Activated CD8-positive, alpha-beta memory T cell treated with anti-CD3 and anti-CD28 coated beads, Interleukin-2, amount 10 ng/mL, durations not matched to agents 7 days and 5 days (primary cell): Measurements from ENCODE around the gene RPA3. TPM values are rescaled to one million over a fixed set of nuclear protein-coding genes. Genes with fewer than 3 reads are reported as not detected.

Experiments used
- ATAC-seq: fragments of 150-1000 bp; cut with Tn5 transposase; one replicate; pipeline ENCODE4 v1.10.0; 2021; ENCODE audit warnings: moderate library complexity
- CTCF ChIA-PET: fragments of 350-600 bp; sonication (Branson Sonifier 250); formaldehyde crosslinking; loops from one replicate; lab custom pipeline; 2021; ENCODE audit warnings: antibody characterized with exemption; lab: Charles Lee
- DNase-seq: peaks from one replicate; pipeline ENCODE4 v3.0.0-alpha.2; 2020
- H3K27ac Mint-ChIP-seq: one replicate; pipeline ENCODE4 v1.8.0; 2021; ENCODE audit warnings: mild to moderate bottlenecking, mixed read lengths
- H3K27me3 Mint-ChIP-seq: one replicate; pipeline ENCODE4 v1.8.0; 2021; ENCODE audit warnings: mixed read lengths
- H3K36me3 Mint-ChIP-seq: one replicate; pipeline ENCODE4 v1.8.0; 2021; ENCODE audit warnings: mild to moderate bottlenecking, mixed read lengths
- H3K4me1 Mint-ChIP-seq: one replicate; pipeline ENCODE4 v1.8.0; 2021; ENCODE audit warnings: mixed read lengths
- H3K4me3 Mint-ChIP-seq: one replicate; pipeline ENCODE4 v1.8.0; 2021; ENCODE audit warnings: mild to moderate bottlenecking, moderate library complexity, mixed read lengths
- H3K9me3 Mint-ChIP-seq: one replicate; pipeline ENCODE4 v1.8.0; 2022; ENCODE audit warnings: low read depth, mixed read lengths
- total RNA-seq, 2 experiments: library from RNA; stranded (reverse); gene quantifications; one replicate each; pipeline ENCODE4 v1.2.3, GENCODE V29; 2021

The RPA3 gene
- total RNA-seq, 2 experiments from 2014 or later: 111 to 126 TPM

DNA sequence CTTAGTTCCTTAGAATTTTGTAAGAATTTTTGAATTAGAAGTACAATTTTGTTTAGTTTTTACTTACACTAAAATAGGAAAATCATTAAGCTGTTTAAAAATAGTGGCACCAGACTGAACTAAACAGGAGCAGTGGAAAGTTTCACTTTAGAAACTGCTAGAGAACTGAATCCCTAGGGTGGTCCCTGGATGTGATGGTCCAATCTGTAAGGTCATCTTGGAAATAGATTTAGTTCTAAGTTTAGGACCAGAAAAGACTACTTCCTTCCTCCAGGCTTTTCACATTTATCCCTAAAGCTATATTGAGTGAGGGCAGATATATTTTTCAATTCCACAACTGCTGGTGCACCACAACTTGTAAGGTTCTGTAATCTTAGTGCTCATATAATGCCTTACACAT, 19.0 kb downstream of the RPA3 start:
- Mint-ChIP-seq H3K4me1 (peaks cover 21% of the 10 kb centered on the region), H3K27me3 (no peaks in the 10 kb centered on the region), H3K9me3 (peaks cover 5% of the 10 kb centered on the region), H3K36me3 (peaks cover 16% of the 10 kb centered on the region), H3K27ac (no peak overlapping the region), H3K4me3 (no peak overlapping the region)
- CTCF ChIA-PET: no interaction called here
- ATAC-seq (no peak), DNase-seq (no peak)

DNA sequence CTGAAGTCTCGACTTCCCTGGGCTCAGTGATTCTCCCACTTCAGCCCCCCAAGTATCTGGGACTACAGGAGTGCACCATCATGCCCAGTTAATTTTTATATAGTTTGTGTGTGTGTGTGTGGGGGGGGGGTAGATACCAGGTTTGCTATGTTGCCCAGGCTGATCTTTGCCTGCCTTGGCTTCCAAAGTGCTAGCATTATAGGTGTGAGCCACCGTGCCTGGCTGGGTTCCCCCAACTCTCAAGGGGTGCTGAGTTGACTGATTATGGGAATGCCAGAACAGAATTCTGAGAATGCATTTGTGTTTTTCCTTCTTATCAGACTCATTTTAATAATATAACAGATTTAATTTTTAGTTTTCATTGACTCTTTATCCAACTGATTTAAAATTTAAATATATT, 19.5 kb downstream of the RPA3 start:
- CTCF ChIA-PET: interaction anchor here (0.6 to 1.1 kb wide), 2 partner anchors 310 to 491 kb away, joined by 3 read pairs; no protein-coding TSS in a partner anchor
- H3K27me3 Mint-ChIP-seq: no peaks in the 10 kb centered on the region
- no peak overlapping the region for H3K4me3 Mint-ChIP-seq
- H3K4me1 Mint-ChIP-seq: peaks cover 21% of the 10 kb centered on the region
- no peak for ATAC-seq
- DNase-seq: no peak
- H3K27ac Mint-ChIP-seq: no peak overlapping the region
- peaks cover 5% of the 10 kb centered on the region for H3K9me3 Mint-ChIP-seq
- H3K36me3 Mint-ChIP-seq: peaks cover 17% of the 10 kb centered on the region

DNA sequence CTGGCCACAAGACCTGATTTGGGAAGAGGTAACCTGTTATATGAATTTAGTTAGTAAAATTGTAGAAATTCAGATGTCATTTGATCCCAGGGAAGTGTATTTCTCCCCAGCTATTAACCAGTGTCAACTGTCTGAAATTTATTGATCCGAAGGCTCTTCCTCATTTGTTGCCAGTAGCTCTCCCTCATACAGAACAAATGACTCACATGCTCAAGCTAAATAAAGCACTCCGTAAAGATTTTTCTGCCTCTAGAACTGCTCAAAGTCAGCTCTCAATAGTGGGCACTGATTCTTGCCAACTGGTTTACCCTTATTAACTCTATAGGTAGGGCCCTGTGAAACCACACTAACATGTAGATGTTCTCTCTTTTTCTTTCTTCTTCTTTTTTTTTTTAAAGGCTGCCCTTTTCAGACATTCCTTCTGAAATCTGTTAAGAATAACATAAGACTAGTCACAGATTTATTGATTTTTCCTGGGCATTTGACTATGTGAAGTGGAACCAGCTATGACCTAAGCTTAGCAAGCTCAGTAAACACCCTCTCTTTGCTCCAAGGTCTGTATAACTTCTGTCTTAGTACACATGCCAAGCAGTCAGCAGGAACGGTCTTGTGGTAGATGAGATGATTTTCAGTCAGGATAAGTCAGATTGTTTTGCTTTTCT, 21.8 kb downstream of the RPA3 start:
- Mint-ChIP-seq H3K27me3 (no peaks in the 10 kb centered on the region), H3K4me1 (peaks cover 21% of the 10 kb centered on the region), H3K9me3 (peaks cover 5% of the 10 kb centered on the region), H3K4me3 (no peak overlapping the region), H3K36me3 (peaks cover 13% of the 10 kb centered on the region), H3K27ac (no peak overlapping the region)
- no peak for ATAC-seq
- CTCF ChIA-PET: interaction anchor here (1.3 kb wide), 1 partner anchor 15 kb away, joined by 5 read pairs; no protein-coding TSS in a partner anchor
- no peak for DNase-seq

DNA sequence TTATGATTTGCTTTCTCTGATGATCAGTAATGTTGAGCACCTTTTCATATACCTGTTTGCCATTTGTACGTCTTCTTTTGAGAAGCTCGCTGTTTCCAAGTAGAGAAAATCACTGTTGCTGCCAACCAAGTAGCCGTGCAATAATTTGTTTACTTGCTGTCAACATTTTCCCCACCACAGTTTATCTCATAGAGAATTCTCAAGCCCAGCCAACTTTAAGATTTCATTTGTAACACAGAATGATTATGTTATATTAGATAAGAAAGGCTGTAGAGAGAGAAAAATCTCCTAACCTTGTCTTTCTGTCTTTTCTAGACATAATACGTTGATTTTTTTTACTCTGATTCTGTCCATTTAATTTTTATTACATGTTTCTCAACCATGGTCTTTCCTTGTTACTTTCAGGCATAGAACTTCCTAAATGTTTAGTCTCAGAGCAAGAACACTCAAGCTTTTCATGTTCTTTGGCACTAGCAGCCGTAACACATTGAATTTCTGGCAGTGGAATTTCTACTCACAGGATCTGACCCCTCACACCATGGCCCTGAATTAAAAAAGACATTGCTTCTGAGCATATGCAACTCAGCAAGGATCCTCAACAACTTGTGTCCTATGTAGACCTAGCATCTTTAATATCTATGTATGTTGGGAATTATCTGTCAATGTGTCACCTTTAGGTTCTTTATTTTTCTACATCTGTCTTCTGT, 23.1 kb downstream of the RPA3 start:
- no peak for DNase-seq
- no peak overlapping the region for H3K27ac Mint-ChIP-seq
- peaks cover 13% of the 10 kb centered on the region for H3K36me3 Mint-ChIP-seq
- H3K9me3 Mint-ChIP-seq: peaks cover 5% of the 10 kb centered on the region
- ATAC-seq: no peak
- H3K4me3 Mint-ChIP-seq: no peak overlapping the region
- H3K4me1 Mint-ChIP-seq: peaks cover 21% of the 10 kb centered on the region
- CTCF ChIA-PET: no interaction called here
- no peaks in the 10 kb centered on the region for H3K27me3 Mint-ChIP-seq

DNA sequence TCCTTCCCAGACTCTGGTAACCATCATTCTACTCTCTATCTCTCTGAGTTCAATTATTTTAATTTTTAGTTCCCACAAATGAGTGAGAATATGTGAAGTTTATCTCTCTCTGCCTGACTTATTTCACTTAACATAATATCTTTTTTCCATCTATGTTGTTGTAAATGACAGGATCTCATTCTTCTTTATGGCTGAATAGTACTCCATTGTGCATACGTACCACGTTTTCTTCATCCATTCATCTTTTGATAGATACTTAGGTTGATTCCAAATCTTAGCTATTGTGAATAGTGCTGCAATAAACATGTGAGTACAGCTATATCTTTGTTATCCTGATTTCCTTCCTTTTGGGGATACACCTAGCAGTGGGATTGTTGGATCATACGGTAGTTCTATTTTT, 23.9 kb downstream of the RPA3 start:
- no peak overlapping the region for H3K4me3 Mint-ChIP-seq
- DNase-seq: no peak
- no peaks in the 10 kb centered on the region for H3K27me3 Mint-ChIP-seq
- CTCF ChIA-PET: no interaction called here
- peaks cover 5% of the 10 kb centered on the region for H3K9me3 Mint-ChIP-seq
- H3K27ac Mint-ChIP-seq: no peak overlapping the region
- H3K4me1 Mint-ChIP-seq: peaks cover 18% of the 10 kb centered on the region
- peaks cover 13% of the 10 kb centered on the region for H3K36me3 Mint-ChIP-seq
- ATAC-seq: no peak

DNA sequence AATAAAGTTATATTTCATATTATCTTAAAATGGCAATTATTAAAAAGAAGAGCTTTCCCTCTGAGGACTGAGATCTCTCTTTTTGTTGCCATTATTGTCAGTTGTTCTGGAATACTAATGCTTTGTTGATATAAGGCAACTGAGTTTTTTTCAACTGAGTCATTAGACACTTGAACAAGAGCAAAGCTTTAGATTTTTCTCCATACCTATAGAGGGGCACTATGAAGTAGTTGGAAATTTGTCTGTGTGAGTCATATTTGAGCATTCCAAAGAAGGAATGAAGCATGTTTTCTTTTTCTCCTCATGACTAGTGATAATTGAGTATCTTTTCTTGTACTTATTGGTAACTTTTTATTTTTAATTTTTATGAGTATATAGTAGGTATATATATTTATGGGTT, 24.5 kb downstream of the RPA3 start:
- H3K27ac Mint-ChIP-seq: no peak overlapping the region

DNA sequence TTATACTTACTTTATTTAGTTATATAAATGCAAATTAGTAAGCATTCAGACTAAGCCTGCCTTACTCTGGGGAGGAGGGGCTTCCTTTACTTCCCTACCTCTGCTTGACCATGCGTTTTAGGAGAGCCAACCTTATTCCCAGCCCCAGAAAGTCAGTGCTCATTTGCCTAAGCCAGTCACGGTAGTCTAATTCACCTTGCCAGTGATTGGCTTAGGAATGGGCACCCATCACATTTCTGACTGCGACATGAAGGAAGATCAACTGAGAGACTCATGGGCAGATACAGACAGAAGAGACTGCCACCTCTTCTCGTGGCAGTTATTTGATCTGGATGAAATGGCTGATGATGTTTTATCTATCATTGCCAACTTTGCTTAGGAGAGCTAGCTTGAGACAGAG, 29.5 kb downstream of the RPA3 start:
- Mint-ChIP-seq H3K36me3 (peaks cover under 1% of the 10 kb centered on the region), H3K4me3 (no peak overlapping the region), H3K4me1 (peaks cover 3% of the 10 kb centered on the region), H3K9me3 (no peaks in the 10 kb centered on the region), H3K27me3 (no peaks in the 10 kb centered on the region), H3K27ac (no peak overlapping the region)
- CTCF ChIA-PET: interaction anchor here (3.6 kb wide), 1 partner anchor 7 kb away, joined by 12 read pairs; no protein-coding TSS in a partner anchor
- ATAC-seq (no peak), DNase-seq (no peak)

More for the DNA sequence above, 24.5 kb downstream of the RPA3 start:
- H3K4me3 Mint-ChIP-seq: no peak overlapping the region
- CTCF ChIA-PET: no interaction called here
- peaks cover 17% of the 10 kb centered on the region for H3K4me1 Mint-ChIP-seq
- peaks cover 5% of the 10 kb centered on the region for H3K9me3 Mint-ChIP-seq
- DNase-seq (no peak), ATAC-seq (no peak)
- H3K36me3 Mint-ChIP-seq: peaks cover 13% of the 10 kb centered on the region
- no peaks in the 10 kb centered on the region for H3K27me3 Mint-ChIP-seq

DNA sequence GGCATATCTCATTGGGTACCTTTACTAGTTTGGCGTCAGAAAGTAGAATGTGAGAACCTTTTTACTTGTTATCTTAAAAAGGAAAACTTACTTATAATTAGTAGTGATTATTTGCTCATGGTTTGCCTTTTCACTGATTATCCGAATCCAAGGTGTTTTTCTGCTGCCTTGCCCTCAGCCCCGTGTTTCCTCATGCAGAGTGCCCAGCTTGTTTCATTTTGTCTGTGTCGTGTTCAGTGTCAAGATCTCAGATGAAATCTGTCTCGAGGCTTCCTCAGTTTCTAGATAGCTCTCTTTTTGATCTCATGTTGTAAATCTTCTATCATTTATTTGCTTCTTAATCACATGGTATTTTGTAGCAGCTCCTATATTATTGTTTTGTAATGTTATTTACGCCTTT, 30.1 kb downstream of the RPA3 start:
- CTCF ChIA-PET: no interaction called here
- no peak for ATAC-seq
- peaks cover 2% of the 10 kb centered on the region for H3K36me3 Mint-ChIP-seq

DNA sequence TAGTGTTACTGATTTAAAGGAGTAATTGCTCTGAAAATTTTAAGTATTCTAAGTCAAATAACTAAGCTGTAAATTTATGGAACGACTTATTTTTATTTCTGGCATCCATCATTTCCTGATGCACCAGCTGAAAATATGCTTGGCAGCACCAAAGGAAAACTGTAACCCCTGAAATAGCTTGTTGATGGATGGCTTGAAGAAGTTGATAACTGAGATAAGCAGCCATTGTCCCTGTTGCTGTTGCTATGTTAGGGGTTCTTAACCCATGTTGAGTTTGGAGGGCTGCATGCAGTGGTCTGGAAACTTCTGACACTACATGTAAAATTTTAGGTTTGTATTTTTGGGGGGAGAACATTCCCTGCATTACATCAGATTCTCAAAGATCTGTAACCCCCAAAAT, 30.6 kb downstream of the RPA3 start:
- Mint-ChIP-seq H3K9me3 (no peaks in the 10 kb centered on the region), H3K4me3 (no peak overlapping the region), H3K27ac (no peak overlapping the region), H3K36me3 (peaks cover 2% of the 10 kb centered on the region), H3K4me1 (peaks cover 7% of the 10 kb centered on the region), H3K27me3 (no peaks in the 10 kb centered on the region)
- DNase-seq (no peak), ATAC-seq (no peak)
- CTCF ChIA-PET: no interaction called here

More for the DNA sequence above, 30.1 kb downstream of the RPA3 start:
- no peak overlapping the region for H3K27ac Mint-ChIP-seq
- H3K9me3 Mint-ChIP-seq: no peaks in the 10 kb centered on the region
- H3K4me1 Mint-ChIP-seq: peaks cover 3% of the 10 kb centered on the region
- H3K4me3 Mint-ChIP-seq: no peak overlapping the region
- no peak for DNase-seq
- H3K27me3 Mint-ChIP-seq: no peaks in the 10 kb centered on the region

DNA sequence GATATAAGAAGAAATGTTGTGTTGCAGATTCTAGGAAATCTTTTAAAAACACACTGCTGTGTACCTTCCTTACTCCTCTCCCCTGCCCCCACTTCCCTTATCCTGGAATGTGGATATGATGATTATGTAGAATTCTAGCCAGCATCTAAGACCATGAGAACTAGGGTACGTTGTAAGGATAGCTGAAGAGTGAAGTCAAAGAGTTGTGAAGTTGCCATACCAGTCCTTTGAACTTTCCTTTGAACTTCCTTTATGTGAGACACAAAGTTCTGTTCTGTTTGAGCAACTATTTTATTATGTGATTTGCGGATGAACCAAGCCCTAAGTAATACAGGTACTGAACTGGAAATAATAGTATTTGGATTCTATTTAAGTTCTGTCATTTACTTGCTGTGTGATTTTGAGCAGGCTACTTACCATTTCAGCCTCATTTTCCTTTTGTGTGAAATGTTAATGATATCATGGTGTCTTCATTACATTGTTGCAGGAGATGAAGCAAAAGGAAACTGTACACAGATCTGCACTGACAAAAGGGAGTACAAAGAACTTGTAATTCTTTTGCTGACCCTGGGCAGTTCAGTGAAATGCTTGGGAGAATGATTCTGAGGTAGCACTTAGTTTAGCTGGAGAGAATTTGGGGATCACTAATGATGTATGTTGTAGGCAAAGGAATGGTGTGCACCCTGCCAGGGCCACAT, 31.4 kb downstream of the RPA3 start:
- no peaks in the 10 kb centered on the region for H3K9me3 Mint-ChIP-seq
- no peaks in the 10 kb centered on the region for H3K27me3 Mint-ChIP-seq
- no peak overlapping the region for H3K27ac Mint-ChIP-seq
- peaks cover 13% of the 10 kb centered on the region for H3K4me1 Mint-ChIP-seq
- no peak for ATAC-seq
- no peak overlapping the region for H3K4me3 Mint-ChIP-seq
- CTCF ChIA-PET: no interaction called here
- DNase-seq: no peak
- peaks cover 2% of the 10 kb centered on the region for H3K36me3 Mint-ChIP-seq

DNA sequence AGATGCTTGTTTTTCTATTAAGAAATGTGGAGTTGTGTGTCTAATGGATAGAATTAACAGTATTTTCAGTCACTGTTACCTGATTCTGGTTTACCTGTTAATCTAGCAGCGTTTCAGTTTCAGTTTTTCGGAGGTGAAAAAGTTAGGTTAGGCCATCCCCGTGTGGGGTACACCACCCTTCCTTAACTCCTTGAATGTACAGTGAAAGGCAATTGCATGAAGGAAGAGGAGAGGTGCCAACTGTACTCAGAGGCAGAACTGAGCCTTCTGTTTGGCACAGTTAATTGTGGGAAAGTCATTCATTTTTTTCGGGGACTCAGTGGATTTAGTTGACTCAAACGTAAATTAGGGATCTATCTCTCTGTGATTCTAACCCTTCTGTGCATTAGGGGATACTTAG, 35.5 kb downstream of the RPA3 start:
- DNase-seq: no peak
- H3K36me3 Mint-ChIP-seq: peaks cover 5% of the 10 kb centered on the region
- no peak overlapping the region for H3K4me3 Mint-ChIP-seq
- CTCF ChIA-PET: interaction anchor here (2.2 to 2.7 kb wide), 4 partner anchors 8 to 507 kb away, joined by 12 to 32 read pairs (median 19); no protein-coding TSS in a partner anchor
- no peaks in the 10 kb centered on the region for H3K27me3 Mint-ChIP-seq
- H3K9me3 Mint-ChIP-seq: peaks cover 2% of the 10 kb centered on the region
- H3K27ac Mint-ChIP-seq: no peak overlapping the region
- no peak for ATAC-seq
- peaks cover 29% of the 10 kb centered on the region for H3K4me1 Mint-ChIP-seq

DNA sequence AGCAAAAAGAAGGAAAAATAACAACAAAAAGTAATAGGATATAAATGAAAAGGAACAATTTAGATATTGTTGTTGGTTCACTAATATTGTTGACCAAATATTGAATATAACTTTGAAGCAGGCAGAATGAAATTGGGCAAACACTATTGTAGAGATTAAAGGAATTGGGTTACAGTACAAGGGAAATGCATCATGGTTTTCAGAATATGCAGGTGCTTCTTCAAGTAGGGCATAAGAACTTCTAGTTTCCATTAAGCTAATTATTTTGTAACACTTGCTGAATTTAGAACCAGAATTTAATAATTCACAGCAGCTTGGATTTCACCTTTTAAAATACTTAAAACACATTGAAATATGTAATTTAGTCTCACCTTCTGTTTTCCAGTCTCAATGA, 36.5 kb downstream of the RPA3 start:
- ATAC-seq (no peak), DNase-seq (no peak)
- Mint-ChIP-seq H3K36me3 (peaks cover 10% of the 10 kb centered on the region), H3K4me3 (no peak overlapping the region), H3K27ac (no peak overlapping the region), H3K4me1 (peaks cover 29% of the 10 kb centered on the region), H3K27me3 (no peaks in the 10 kb centered on the region), H3K9me3 (peaks cover 6% of the 10 kb centered on the region)
- CTCF ChIA-PET: interaction anchor here (0.9 to 3.0 kb wide), 33 partner anchors 9 to 614 kb away, joined by 3 to 34 read pairs (median 4); partner anchors contain the start of genes GLCCI1, RPA3 and UMAD1

DNA sequence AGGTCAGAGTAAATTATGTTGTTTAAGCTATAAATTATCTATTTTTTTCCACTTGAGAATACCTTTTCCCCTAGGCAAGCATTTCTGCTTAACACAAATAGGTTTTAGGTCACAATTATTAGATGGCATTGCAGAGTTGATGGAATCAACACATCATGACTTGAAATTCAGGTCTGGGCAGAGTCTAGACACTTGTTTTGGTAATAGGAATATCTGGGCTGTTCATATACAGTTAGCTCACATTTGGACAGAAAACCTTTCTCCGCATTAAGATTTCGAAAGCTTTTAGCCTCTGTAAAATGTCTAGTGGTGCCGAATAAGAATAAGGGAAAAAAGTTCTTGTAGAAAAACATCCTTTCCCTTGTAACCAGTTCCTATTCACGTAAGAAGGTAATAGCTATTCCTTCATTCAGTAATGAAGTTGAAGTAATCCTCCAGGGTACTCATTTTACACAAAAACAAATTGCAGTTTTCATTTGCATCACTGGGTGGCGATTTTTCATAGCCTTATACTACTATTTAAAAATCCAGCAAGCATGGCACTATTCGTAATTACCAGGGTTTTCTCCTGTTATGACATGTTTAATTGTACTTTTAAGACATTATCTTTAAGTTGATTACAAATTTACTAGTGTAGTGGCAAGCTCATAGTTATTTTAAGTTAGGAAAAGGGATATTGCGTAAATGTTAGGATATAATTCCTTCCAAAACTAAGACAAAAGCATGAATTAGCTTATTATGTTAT, 37.0 kb downstream of the RPA3 start:
- Mint-ChIP-seq H3K27me3 (no peaks in the 10 kb centered on the region), H3K27ac (no peak overlapping the region)
- peak; percentile 86 for ATAC-seq

More for the DNA sequence above, 37.0 kb downstream of the RPA3 start:
- peak; percentile 59 for DNase-seq
- CTCF ChIA-PET: interaction anchor here (0.7 to 3.0 kb wide), 39 partner anchors 9 to 615 kb away, joined by 3 to 34 read pairs (median 4); partner anchors contain the start of genes GLCCI1, RPA3 and UMAD1
- H3K4me3 Mint-ChIP-seq: no peak overlapping the region
- H3K36me3 Mint-ChIP-seq: peaks cover 10% of the 10 kb centered on the region
- H3K4me1 Mint-ChIP-seq: peaks cover 27% of the 10 kb centered on the region
- H3K9me3 Mint-ChIP-seq: peaks cover 6% of the 10 kb centered on the region
